Left forelimb (tissue), 1 donor: ENCODE data around the gene RGS4.
"Not testable (repeated sequence)": the region's sequence is repeated elsewhere in the genome, so short reads cannot be mapped to it uniquely, and the experiment has no call there.

ENCODE experiments used
- DNase-seq: peaks from one replicate; pipeline ENCODE4 v3.0.0-alpha.2; 2018; ENCODE audit warnings: low spot score

RGS4 gene

GRCh38 chr1:163068716-163069115, 445 bp upstream of the RGS4 start:
- no peak for DNase-seq

- DNase-seq = no peak
These were observed 605 bp downstream of the RGS4 start for GRCh38 chr1:163069655-163070277.

- no peak for DNase-seq
These were observed 2.5 kb downstream of the RGS4 start for GRCh38 chr1:163071405-163072255.

GRCh38 chr1:163072658-163073057, 3.5 kb downstream of the RGS4 start:
- DNase-seq = no peak

- no peak for DNase-seq
These were observed 4.8 kb downstream of the RGS4 start for GRCh38 chr1:163074004-163074403.

GRCh38 chr1:163074716-163075284, 5.6 kb downstream of the RGS4 start:
- DNase-seq = no peak

GRCh38 chr1:163076044-163076443, 6.9 kb downstream of the RGS4 start:
- no peak for DNase-seq

GRCh38 chr1:163076446-163076845, 7.3 kb downstream of the RGS4 start:
- DNase-seq = no peak

GRCh38 chr1:163076981-163077761, 8.0 kb downstream of the RGS4 start:
- DNase-seq = no peak

- DNase-seq = no peak
These were observed 13.8 kb downstream of the RGS4 start for GRCh38 chr1:163082971-163083370.

- no peak for DNase-seq
These were observed 14.5 kb downstream of the RGS4 start for GRCh38 chr1:163083690-163084089.

- no peak for DNase-seq
These were observed 15.2 kb downstream of the RGS4 start for GRCh38 chr1:163084330-163084729.

- DNase-seq = no peak
These were observed 16.1 kb downstream of the RGS4 start for GRCh38 chr1:163085041-163085903.

- DNase-seq = no peak
These were observed 16.7 kb downstream of the RGS4 start for GRCh38 chr1:163085904-163086268.

- not testable (repeated sequence) for DNase-seq
These were observed 20.0 kb downstream of the RGS4 start for GRCh38 chr1:163089117-163089516.

- DNase-seq = no peak
These were observed 21.3 kb downstream of the RGS4 start for GRCh38 chr1:163090321-163090945.

GRCh38 chr1:163093169-163093568, 24.0 kb downstream of the RGS4 start:
- no peak for DNase-seq

GRCh38 chr1:163093579-163093978, 24.4 kb downstream of the RGS4 start:
- DNase-seq = no peak

GRCh38 chr1:163094182-163094581, 25.0 kb downstream of the RGS4 start:
- DNase-seq = no peak

GRCh38 chr1:163094589-163094988, 25.4 kb downstream of the RGS4 start:
- DNase-seq = no peak

- DNase-seq = no peak
These were observed 26.1 kb downstream of the RGS4 start for GRCh38 chr1:163095213-163095612.
